Stomach (tissue), 9 donors: ENCODE measurements around the gene TPRN. TPM values are rescaled to one million over a fixed set of nuclear protein-coding genes. Genes with fewer than 3 reads are reported as not detected.

Experiments used
- DNase-seq, 2 donors: peaks; one replicate each; pipeline versions ENCODE4 v3.0.0 to v3.0.0-alpha.2; 2013 to 2019
- H3K27ac ChIP-seq, 5 donors: fragments of 200-600 bp in 4 of 5; sonication (generic) in 4 of 5; one replicate each; pipeline ENCODE4 v1.5.1; 2013 to 2019; ENCODE audit warnings: mild to moderate bottlenecking in 1 of 5, moderate library complexity in 1 of 5
- H3K27me3 ChIP-seq, 3 donors: fragments of 200-600 bp; sonication (generic); one replicate each; pipeline ENCODE4 v1.5.1; 2017 to 2019; ENCODE audit warnings: mixed run types in 1 of 3
- H3K36me3 ChIP-seq, 4 donors: fragments of 200-600 bp; sonication (generic); 1 replicate in 3 of 4; 2 replicates in 1 of 4; pipeline ENCODE4 v1.5.1; 2016 to 2019
- H3K4me1 ChIP-seq, 4 donors: fragments of 200-600 bp; sonication (generic); one replicate each; pipeline ENCODE4 v1.5.1; 2016 to 2019
- H3K4me3 ChIP-seq, 4 donors: fragments of 200-600 bp; sonication (generic) in 3 of 4; one replicate each; pipeline ENCODE4 v1.5.1; 2016 to 2019; ENCODE audit warnings: mild to moderate bottlenecking in 1 of 4
- H3K9me3 ChIP-seq, 4 donors: fragments of 200-600 bp; sonication (generic); one replicate each; pipeline ENCODE4 v1.5.1; 2016 to 2019
- EP300 ChIP-seq: sonication (generic); formaldehyde crosslinking; IDR thresholded peaks from one replicate; pipeline ENCODE4 v1.6.1; 2017; ENCODE audit warnings: antibody characterized with exemption
- POLR2A ChIP-seq, 4 donors: fragments of 450-650 bp; IDR thresholded peaks; one replicate each; pipeline ENCODE4 v1.6.1; 2016; ENCODE audit warnings: antibody characterized with exemption in 4 of 4, control low read depth in 2 of 4, mild to moderate bottlenecking in 1 of 4, moderate library complexity in 1 of 4
- POLR2AphosphoS5 ChIP-seq, 3 donors: sonication (generic); formaldehyde crosslinking; IDR thresholded peaks; one replicate each; pipeline ENCODE4 v1.6.1; 2016; ENCODE audit warnings: antibody characterized with exemption in 3 of 3
- WGBS, 5 donors: extraction: QIAGEN DNeasy Blood & Tissue Kit in 3 of 5; methylation state at CpG; one replicate each; pipeline versions ENCODE4 v1.1.5 to v1.1.7; 2013 to 2018; 5-methylcytosine and 5-hydroxymethylcytosine counted together
- intact Hi-C: fragments of 100-400 bp; cut with DNase I; formaldehyde crosslinking; loops from one replicate; pipeline ENCODE4 v1.15.1; 2023; ENCODE audit warnings: low total_unique reads
- polyA plus RNA-seq, 3 donors: library from polyadenylated mRNA; stranded (reverse); fragments of 200-250 nt; gene quantifications; one replicate each; pipeline ENCODE4 v1.2.3, GENCODE V29; 2013
- total RNA-seq, 5 donors: library from RNA; depleted of rRNA; stranded (reverse); fragments of >200 nt; gene quantifications; one replicate each; pipeline versions ENCODE4 v1.1.0 to v1.2.3, GENCODE V29; 2014 to 2016
- TF ChIP-seq, protein P1 (sequence below), 7 experiments: fragments of 450-650 bp in 4 of 7; fragments of 200-600 bp in 3 of 7; sonication (generic) in 3 of 7; IDR thresholded peaks; one replicate each; pipeline ENCODE4 v1.5.1; 2016 to 2019; ENCODE audit warnings: antibody characterized with exemption in 7 of 7, control low read depth in 2 of 7, mild to moderate bottlenecking in 1 of 7
- donor health status: healthy with polysubstance abuse.
- donor health status: Bipolar disorder and iron deficiency.
- donor health status: healthy.

The TPRN gene
- total and polyA plus RNA-seq, 8 donors: 8.8 to 161 (median 24.6) TPM

DNA sequence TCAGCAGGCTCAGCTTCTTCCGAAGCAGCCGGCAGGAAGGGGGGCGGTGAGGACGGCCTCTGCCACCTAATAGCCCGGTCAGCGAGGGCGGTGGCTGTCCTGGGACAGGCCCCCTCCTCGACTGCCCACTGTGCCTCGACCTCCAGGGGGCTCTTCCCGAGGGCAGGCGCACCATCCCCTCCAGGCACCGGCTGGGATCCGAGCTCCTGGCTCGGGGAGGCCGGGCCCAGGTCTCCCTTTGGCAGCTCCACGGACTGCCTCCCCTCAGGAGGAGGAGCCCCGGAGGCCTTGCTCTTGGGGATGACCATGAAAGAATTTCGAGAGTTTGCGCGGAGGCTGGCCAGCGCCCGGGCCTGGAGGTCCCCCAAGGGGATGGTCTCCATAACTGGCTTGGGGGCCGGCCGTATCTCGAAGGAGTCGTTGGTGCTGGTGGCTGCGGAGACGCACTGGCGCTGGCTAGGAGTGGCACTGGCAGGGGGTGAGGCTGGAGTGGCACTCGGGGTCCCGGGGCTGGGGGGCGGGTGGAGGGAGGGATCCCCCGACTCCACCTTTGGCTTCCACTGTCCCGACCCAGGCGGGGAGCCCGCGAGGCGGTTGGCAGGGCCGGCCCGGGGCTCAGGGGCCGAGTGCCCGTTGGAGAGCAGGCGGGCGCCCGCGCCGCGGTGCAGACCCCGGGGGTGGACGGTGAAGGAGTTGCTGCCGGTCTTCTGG, 975 bp downstream of the TPRN start:
- Histone ChIP-seq H3K36me3 (no peaks in the 10 kb centered on the region), H3K27ac (peak overlapping the region; percentile 78 to 97 (median 86)), H3K4me3 (peak overlapping the region; percentile 63 to 78 (median 66)), H3K9me3 (no peaks in the 10 kb centered on the region), H3K27me3 (no peaks in the 10 kb centered on the region), H3K4me1 (peaks cover 74 to 90% (median 89%) of the 10 kb centered on the region in 4 donors)
- peak in 1 of 2 donors; percentile 48 for DNase-seq
- intact Hi-C loops: no loop called here
- 9 to 17% (median 10%) methylated on average over 27 to 51 of the region's 51 CpGs for WGBS, 5 donors
- TF ChIP-seq POLR2AphosphoS5 (IDR thresholded peaks at IDR 0.05): no peak
- no peak for TF ChIP-seq EP300
- TF ChIP-seq POLR2A (IDR thresholded peaks at IDR 0.05): no peak
- TF ChIP-seq, protein P1, sequence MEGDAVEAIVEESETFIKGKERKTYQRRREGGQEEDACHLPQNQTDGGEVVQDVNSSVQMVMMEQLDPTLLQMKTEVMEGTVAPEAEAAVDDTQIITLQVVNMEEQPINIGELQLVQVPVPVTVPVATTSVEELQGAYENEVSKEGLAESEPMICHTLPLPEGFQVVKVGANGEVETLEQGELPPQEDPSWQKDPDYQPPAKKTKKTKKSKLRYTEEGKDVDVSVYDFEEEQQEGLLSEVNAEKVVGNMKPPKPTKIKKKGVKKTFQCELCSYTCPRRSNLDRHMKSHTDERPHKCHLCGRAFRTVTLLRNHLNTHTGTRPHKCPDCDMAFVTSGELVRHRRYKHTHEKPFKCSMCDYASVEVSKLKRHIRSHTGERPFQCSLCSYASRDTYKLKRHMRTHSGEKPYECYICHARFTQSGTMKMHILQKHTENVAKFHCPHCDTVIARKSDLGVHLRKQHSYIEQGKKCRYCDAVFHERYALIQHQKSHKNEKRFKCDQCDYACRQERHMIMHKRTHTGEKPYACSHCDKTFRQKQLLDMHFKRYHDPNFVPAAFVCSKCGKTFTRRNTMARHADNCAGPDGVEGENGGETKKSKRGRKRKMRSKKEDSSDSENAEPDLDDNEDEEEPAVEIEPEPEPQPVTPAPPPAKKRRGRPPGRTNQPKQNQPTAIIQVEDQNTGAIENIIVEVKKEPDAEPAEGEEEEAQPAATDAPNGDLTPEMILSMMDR (IDR thresholded peaks at IDR 0.05): no peak

DNA sequence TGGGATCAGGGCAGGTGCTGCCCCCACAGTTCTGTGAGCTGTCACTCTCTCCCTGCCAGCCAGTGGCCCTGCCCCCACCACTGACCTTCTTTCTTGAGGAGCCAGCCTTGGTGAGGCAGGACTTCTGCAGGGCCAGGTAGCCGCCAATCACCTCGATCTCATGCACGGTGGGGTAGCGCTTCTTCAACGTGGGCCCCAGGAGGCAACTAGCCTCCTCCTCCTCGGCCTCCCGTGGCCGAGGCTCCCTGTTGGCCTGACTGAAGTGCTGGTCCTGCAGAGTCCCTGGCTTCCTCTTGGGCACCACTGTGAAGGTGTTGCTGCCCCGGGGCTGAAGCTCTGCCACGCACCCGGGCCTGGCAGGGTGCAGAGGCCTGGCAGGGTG, 1.6 kb downstream of the TPRN start:
- Histone ChIP-seq H3K9me3 (no peaks in the 10 kb centered on the region), H3K27ac (peak overlapping the region; percentile 78 to 97 (median 86)), H3K4me3 (peak overlapping the region; percentile 63 to 78 (median 66)), H3K27me3 (no peaks in the 10 kb centered on the region), H3K36me3 (no peaks in the 10 kb centered on the region), H3K4me1 (peaks cover 74 to 90% (median 87%) of the 10 kb centered on the region in 4 donors)
- intact Hi-C loops: no loop called here
- WGBS, 5 donors: 25 to 81% (median 54%) methylated on average over 8 to 11 of the region's 11 CpGs
- DNase-seq: peak in 1 of 2 donors; percentile 38
- TF ChIP-seq EP300 (no peak), POLR2AphosphoS5 (IDR thresholded peaks at IDR 0.05) (no peak), POLR2A (IDR thresholded peaks at IDR 0.05) (no peak)
- TF ChIP-seq, protein P1 (IDR thresholded peaks at IDR 0.05): no peak

DNA sequence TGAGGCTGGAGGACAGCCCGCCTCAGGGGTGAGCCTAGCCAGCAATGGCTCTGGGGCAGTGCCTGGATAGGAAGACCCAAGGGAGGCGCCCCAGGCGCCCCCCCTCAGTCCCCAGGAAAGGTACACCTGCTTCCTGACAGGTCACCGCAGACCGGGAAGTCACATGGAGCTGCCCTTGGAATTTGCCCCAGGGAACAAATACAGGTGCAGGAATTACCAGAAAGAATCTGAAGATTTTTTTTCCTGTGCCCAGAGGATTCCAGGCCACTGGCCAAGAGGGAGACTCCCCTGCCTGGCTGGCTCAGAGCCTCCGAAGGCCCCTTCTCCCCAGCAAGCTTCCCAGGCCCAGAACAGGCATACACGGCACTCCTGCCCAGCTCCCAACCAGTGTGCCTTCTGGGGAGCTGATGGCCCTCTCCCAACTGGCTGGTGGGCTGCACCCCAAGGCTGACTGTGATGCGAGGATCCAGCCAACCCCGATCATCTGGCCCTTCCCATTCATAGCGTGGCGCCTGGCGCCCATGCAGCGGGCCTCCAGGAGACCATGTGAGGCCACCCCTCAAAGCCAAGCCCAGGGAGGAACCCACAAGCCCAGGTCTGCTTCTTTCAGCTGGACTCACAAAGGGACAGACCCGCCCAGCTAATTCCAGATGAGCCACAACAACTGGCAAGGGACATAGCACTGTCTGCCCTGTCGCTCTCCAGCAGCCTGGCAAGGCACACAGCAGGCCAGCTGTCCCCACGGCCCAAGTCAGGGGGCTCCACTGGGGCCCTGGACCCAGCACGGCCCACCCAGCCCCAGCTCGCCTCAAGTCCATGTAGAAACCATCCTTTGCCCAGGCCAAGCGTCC, 2.3 kb downstream of the TPRN start:
- peak in 2 of 3 donors; percentile 54 to 55 for TF ChIP-seq POLR2AphosphoS5 (IDR thresholded peaks at IDR 0.05)
- TF ChIP-seq, protein P1 (IDR thresholded peaks at IDR 0.05): no peak
- 35 to 52% (median 51%) methylated on average over 7 to 19 of the region's 19 CpGs for WGBS, 5 donors
- H3K27ac ChIP-seq: peak overlapping the region; percentile 78 to 97 (median 86)
- intact Hi-C loops: no loop called here
- no peaks in the 10 kb centered on the region for H3K27me3 ChIP-seq
- no peaks in the 10 kb centered on the region for H3K9me3 ChIP-seq
- DNase-seq: peak; percentile 75 to 86
- peaks cover 70 to 90% (median 87%) of the 10 kb centered on the region in 4 donors for H3K4me1 ChIP-seq
- peak overlapping the region; percentile 63 to 78 (median 66) for H3K4me3 ChIP-seq
- no peaks in the 10 kb centered on the region for H3K36me3 ChIP-seq

DNA sequence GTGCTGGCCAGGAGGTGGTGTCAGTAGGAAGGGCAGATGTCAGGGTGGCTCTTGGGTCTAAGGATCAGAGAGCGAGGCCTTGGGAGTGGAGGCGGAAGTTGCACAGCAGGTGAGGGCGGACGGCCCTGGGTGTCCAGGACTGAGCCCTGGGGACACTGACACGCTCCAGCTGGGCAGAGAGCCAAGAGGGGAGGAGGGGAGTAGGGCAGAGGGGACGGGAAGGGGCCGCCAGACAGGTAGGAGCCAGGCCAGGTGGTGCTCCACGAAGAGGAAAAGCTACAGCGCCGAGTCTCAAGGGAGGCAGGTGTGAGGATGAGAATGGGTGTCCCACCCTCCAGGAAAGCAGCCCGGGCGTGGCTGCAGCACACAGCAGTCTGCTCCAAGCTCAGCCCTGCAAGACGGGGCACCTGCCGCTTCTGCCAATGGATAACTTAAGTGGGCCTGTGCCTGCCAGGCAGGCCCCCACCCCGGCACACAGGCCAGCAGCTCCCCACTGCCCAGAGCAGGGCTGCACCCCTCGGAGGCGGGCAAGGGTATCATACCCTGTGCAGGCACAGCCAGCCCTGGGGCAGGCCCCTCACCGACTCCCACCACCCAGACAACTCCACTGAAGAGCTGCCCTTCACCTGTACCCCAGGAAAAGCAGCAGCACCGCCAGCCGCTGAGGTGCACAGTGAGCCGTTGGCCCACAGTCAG, 4.9 kb downstream of the TPRN start:
- 33 to 77% (median 37%) methylated on average over 12 to 21 of the region's 21 CpGs for WGBS, 5 donors
- H3K4me1 ChIP-seq: peaks cover 48 to 92% (median 86%) of the 10 kb centered on the region in 4 donors
- peaks cover 6 to 21% (median 19%) of the 10 kb centered on the region in 4 donors for H3K36me3 ChIP-seq
- no peaks in the 10 kb centered on the region for H3K27me3 ChIP-seq
- intact Hi-C loops: no loop called here
- peak overlapping the region; percentile 78 to 97 (median 86) for H3K27ac ChIP-seq
- TF ChIP-seq POLR2AphosphoS5 (IDR thresholded peaks at IDR 0.05): peak in 1 of 3 donors; percentile 28
- TF ChIP-seq, protein P1 (IDR thresholded peaks at IDR 0.05): no peak
- peak overlapping the region; percentile 18 to 78 (median 47) for H3K4me3 ChIP-seq
- peak; percentile 83 to 84 for DNase-seq
- no peaks in the 10 kb centered on the region for H3K9me3 ChIP-seq
